H9 (cell line): ENCODE data around the gene TRHDE. TPM values are rescaled to one million over a fixed set of nuclear protein-coding genes. Genes with fewer than 3 reads are reported as not detected.

Experiments used
- DNase-seq: peaks from one replicate; pipeline ENCODE4 v3.0.0-alpha.2; 2017
- H2AFZ ChIP-seq: one replicate; pipeline ENCODE4 v1.6.1; 2013; ENCODE audit warnings: mild to moderate bottlenecking, low read length, control low read depth, moderate library complexity
- H2AK5ac ChIP-seq: 2 replicates; pipeline ENCODE4 v1.6.1; 2013; ENCODE audit warnings: low read length, control low read depth, mixed read lengths; ENCODE audit not compliant: insufficient read length
- H2BK120ac ChIP-seq: one replicate; pipeline ENCODE4 v1.6.1; 2013; ENCODE audit warnings: low read depth, mild to moderate bottlenecking, low read length, control low read depth, inconsistent platforms; ENCODE audit not compliant: poor library complexity, severe bottlenecking
- H2BK12ac ChIP-seq: 2 replicates; pipeline ENCODE4 v1.6.1; 2013; ENCODE audit warnings: low read length, control low read depth, mixed read lengths, low read depth; ENCODE audit not compliant: insufficient read length
- H2BK15ac ChIP-seq: 2 replicates; pipeline ENCODE4 v1.6.1; 2013; ENCODE audit warnings: low read depth, low read length, control low read depth
- H2BK20ac ChIP-seq: one replicate; pipeline ENCODE4 v1.6.1; 2013; ENCODE audit warnings: low read depth, mild to moderate bottlenecking, low read length, control low read depth, inconsistent platforms; ENCODE audit not compliant: poor library complexity, severe bottlenecking
- H2BK5ac ChIP-seq: 2 replicates; pipeline ENCODE4 v1.6.1; 2013; ENCODE audit warnings: low read length, control low read depth, mixed read lengths; ENCODE audit not compliant: insufficient read length
- H3K14ac ChIP-seq: 2 replicates; pipeline ENCODE4 v1.6.1; 2013; ENCODE audit warnings: low read length, control low read depth; ENCODE audit not compliant: insufficient read depth
- H3K18ac ChIP-seq: 2 replicates; pipeline ENCODE4 v1.6.1; 2013; ENCODE audit warnings: low read depth, mild to moderate bottlenecking, mixed read lengths, low read length, control low read depth; ENCODE audit not compliant: insufficient read length
- H3K23ac ChIP-seq: 2 replicates; pipeline ENCODE4 v1.6.1; 2013; ENCODE audit warnings: low read length, control low read depth, mixed read lengths, low read depth; ENCODE audit not compliant: insufficient read length
- H3K23me2 ChIP-seq: 2 replicates; pipeline ENCODE4 v1.6.1; 2013; ENCODE audit warnings: low read depth, mild to moderate bottlenecking, mixed read lengths, low read length, control low read depth; ENCODE audit not compliant: insufficient read length, poor library complexity, severe bottlenecking
- H3K27ac ChIP-seq: 2 replicates; pipeline ENCODE4 v1.5.1; 2013; ENCODE audit warnings: low read length, control low read depth, mixed read lengths, low read depth; ENCODE audit not compliant: insufficient read length
- H3K27me3 ChIP-seq: 2 replicates; pipeline ENCODE4 v1.6.1; 2013; ENCODE audit warnings: low read length, control low read depth, inconsistent platforms; ENCODE audit not compliant: insufficient read depth
- H3K4ac ChIP-seq: 2 replicates; pipeline ENCODE4 v1.6.1; 2013; ENCODE audit warnings: low read depth, mild to moderate bottlenecking, control low read depth, inconsistent platforms, low read length, moderate library complexity
- H3K4me1 ChIP-seq: 2 replicates; pipeline ENCODE4 v1.6.1; 2013; ENCODE audit warnings: low read length, control low read depth, inconsistent platforms; ENCODE audit not compliant: insufficient read depth
- H3K4me2 ChIP-seq: 2 replicates; pipeline ENCODE4 v1.6.1; 2013; ENCODE audit warnings: low read length, control low read depth, mixed read lengths; ENCODE audit not compliant: insufficient read length, insufficient read depth
- H3K56ac ChIP-seq: 2 replicates; pipeline ENCODE4 v1.6.1; 2013; ENCODE audit warnings: low read depth, mild to moderate bottlenecking, mixed read lengths, low read length, control low read depth; ENCODE audit not compliant: insufficient read length
- H3K79me1 ChIP-seq: 2 replicates; pipeline ENCODE4 v1.6.1; 2013; ENCODE audit warnings: low read depth, mild to moderate bottlenecking, moderate library complexity, low read length, control low read depth, inconsistent platforms; ENCODE audit not compliant: insufficient read depth, poor library complexity, severe bottlenecking
- H3K79me2 ChIP-seq: 2 replicates; pipeline ENCODE4 v1.6.1; 2013; ENCODE audit warnings: low read length, control low read depth, inconsistent platforms; ENCODE audit not compliant: insufficient read depth
- H3K9ac ChIP-seq: 2 replicates; pipeline ENCODE4 v1.6.1; 2013; ENCODE audit warnings: low read length, control low read depth, mixed read lengths; ENCODE audit not compliant: insufficient read length; ENCODE audit errors: extremely low read depth
- H3K9me3 ChIP-seq: one replicate; pipeline ENCODE4 v1.6.1; 2013; ENCODE audit warnings: low read depth, low read length, inconsistent platforms; ENCODE audit not compliant: control insufficient read depth
- H3T11ph ChIP-seq: one replicate; pipeline ENCODE4 v1.6.1; 2013; ENCODE audit warnings: mild to moderate bottlenecking, low read length, control low read depth, inconsistent platforms
- H4K20me1 ChIP-seq: one replicate; pipeline ENCODE4 v1.6.1; 2013; ENCODE audit not compliant: control insufficient read depth, insufficient read length, insufficient read depth
- H4K5ac ChIP-seq: 2 replicates; pipeline ENCODE4 v1.6.1; 2013; ENCODE audit warnings: low read depth, mild to moderate bottlenecking, mixed read lengths, low read length, control low read depth; ENCODE audit not compliant: insufficient read length
- H4K8ac ChIP-seq: replicated peaks from 2 replicates; pipeline ENCODE4 v1.6.1; 2013; ENCODE audit warnings: low read length, control low read depth, mixed read lengths, low read depth; ENCODE audit not compliant: insufficient read length
- H4K91ac ChIP-seq: 2 replicates; pipeline ENCODE4 v1.6.1; 2013; ENCODE audit warnings: low read depth, mild to moderate bottlenecking, moderate library complexity, mixed read lengths, low read length, control low read depth; ENCODE audit not compliant: insufficient read length
- H3K27ac Mint-ChIP-seq, 3 experiments: 2 replicates in 2 of 3; 3 replicates in 1 of 3; pipeline ENCODE4 v1.8.0; 2020 to 2021; ENCODE audit warnings: mixed read lengths in 3 of 3, mild to moderate bottlenecking in 1 of 3, moderate library complexity in 1 of 3
- H3K27me3 Mint-ChIP-seq: 2 replicates; pipeline ENCODE4 v1.8.0; 2021; ENCODE audit warnings: low read depth, mild to moderate bottlenecking, moderate library complexity, mixed read lengths
- H3K36me3 Mint-ChIP-seq, 3 experiments: 2 replicates in 2 of 3; 3 replicates in 1 of 3; pipeline ENCODE4 v1.8.0; 2020 to 2021; ENCODE audit warnings: low read depth in 3 of 3, mixed read lengths in 3 of 3; ENCODE audit not compliant: insufficient read depth in 1 of 3
- H3K4me1 Mint-ChIP-seq, 2 experiments: 2 replicates each; pipeline ENCODE4 v1.8.0; 2020; ENCODE audit warnings: mixed read lengths in 2 of 2
- H3K4me3 Mint-ChIP-seq, 2 experiments: 2 replicates in 1 of 2; 3 replicates in 1 of 2; pipeline ENCODE4 v1.8.0; 2020 to 2021; ENCODE audit warnings: mild to moderate bottlenecking in 2 of 2, mixed read lengths in 2 of 2, moderate library complexity in 1 of 2
- H3K9me3 Mint-ChIP-seq, 2 experiments: 2 replicates in 1 of 2; 3 replicates in 1 of 2; pipeline ENCODE4 v1.8.0; 2020; ENCODE audit warnings: mild to moderate bottlenecking in 2 of 2, mixed read lengths in 2 of 2, moderate library complexity in 1 of 2
- WGBS: extraction: QIAGEN DNeasy Blood & Tissue Kit; methylation state at CpG from one replicate; pipeline ENCODE4 v1.1.7; 2013; ENCODE audit warnings: missing lambda C conversion rate, low lambda C conversion rate, mixed read lengths; ENCODE audit not compliant: insufficient read length; ENCODE audit errors: extremely low coverage; 5-methylcytosine and 5-hydroxymethylcytosine counted together
- total RNA-seq: library from RNA; stranded (reverse); gene quantifications from 2 replicates; pipeline ENCODE4 v1.2.1, GENCODE V29; 2021
- TF ChIP-seq, protein P1 (sequence below): fragments of 200-600 bp; sonication (generic); conservative IDR thresholded peaks from 3 replicates; pipeline ENCODE4 v1.8.0; 2021; ENCODE audit warnings: antibody characterized with exemption, mild to moderate bottlenecking

The TRHDE gene
- total RNA-seq, 1 experiment from 2014 or later: 1.0 TPM

DNA sequence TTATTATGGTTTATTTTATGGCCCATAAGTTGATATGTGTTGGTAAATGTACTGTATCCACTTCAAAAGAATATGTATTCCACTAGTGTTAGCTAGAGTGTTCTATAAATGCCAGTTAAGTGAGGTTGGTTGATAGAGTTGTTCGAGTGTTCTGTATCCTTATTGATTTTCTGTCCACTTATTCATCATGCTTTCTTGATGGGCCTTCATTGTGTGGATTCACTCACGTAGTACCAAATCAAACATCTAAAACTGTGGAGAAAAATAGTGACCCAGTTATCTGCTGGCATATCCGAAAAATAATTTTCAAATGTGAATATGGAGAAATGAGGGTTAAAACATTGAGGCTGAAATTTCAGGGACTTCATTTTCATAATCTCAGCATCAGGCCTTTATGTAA, 230.4 kb downstream of the TRHDE start:
- no CpG with 5 or more reads among the region's 3 CpGs for WGBS
- TF ChIP-seq, protein P1, sequence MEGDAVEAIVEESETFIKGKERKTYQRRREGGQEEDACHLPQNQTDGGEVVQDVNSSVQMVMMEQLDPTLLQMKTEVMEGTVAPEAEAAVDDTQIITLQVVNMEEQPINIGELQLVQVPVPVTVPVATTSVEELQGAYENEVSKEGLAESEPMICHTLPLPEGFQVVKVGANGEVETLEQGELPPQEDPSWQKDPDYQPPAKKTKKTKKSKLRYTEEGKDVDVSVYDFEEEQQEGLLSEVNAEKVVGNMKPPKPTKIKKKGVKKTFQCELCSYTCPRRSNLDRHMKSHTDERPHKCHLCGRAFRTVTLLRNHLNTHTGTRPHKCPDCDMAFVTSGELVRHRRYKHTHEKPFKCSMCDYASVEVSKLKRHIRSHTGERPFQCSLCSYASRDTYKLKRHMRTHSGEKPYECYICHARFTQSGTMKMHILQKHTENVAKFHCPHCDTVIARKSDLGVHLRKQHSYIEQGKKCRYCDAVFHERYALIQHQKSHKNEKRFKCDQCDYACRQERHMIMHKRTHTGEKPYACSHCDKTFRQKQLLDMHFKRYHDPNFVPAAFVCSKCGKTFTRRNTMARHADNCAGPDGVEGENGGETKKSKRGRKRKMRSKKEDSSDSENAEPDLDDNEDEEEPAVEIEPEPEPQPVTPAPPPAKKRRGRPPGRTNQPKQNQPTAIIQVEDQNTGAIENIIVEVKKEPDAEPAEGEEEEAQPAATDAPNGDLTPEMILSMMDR: no peak

More for the DNA sequence above, 230.4 kb downstream of the TRHDE start:
- H3K4me1 Mint-ChIP-seq: peaks cover 3 to 4% of the 10 kb centered on the region in 2 experiments; a peak in 3 of 4 replicates
- Histone ChIP-seq H2AFZ (no peak overlapping the region), H2BK15ac (no peak overlapping the region), H4K91ac (no peak overlapping the region), H3K56ac (no peak overlapping the region), H2BK120ac (no peak overlapping the region), H3K18ac (no peak overlapping the region), H3K9ac (no peak overlapping the region), H3K14ac (no peak overlapping the region), H4K8ac (no peak overlapping the region), H4K5ac (no peak overlapping the region), H3K4ac (no peak overlapping the region), H3K27ac (no peak overlapping the region), H4K20me1 (no peaks in the 10 kb centered on the region), H2AK5ac (no peak overlapping the region), H3T11ph (no peak overlapping the region), H3K79me1 (no peaks in the 10 kb centered on the region), H3K23me2 (no peaks in the 10 kb centered on the region), H3K4me1 (no peaks in the 10 kb centered on the region), H3K9me3 (no peaks in the 10 kb centered on the region), H2BK20ac (no peak overlapping the region), H2BK5ac (no peak overlapping the region), H3K27me3 (no peaks in the 10 kb centered on the region), H3K79me2 (no peaks in the 10 kb centered on the region), H2BK12ac (no peak overlapping the region), H3K23ac (no peak overlapping the region), H3K4me2 (no peak overlapping the region)
- no peak overlapping the region for H3K4me3 Mint-ChIP-seq
- H3K36me3 Mint-ChIP-seq: no peaks in the 10 kb centered on the region; a peak in 1 of 7 replicates
- H3K27me3 Mint-ChIP-seq: no peaks in the 10 kb centered on the region
- no peak overlapping the region for H3K27ac Mint-ChIP-seq
- DNase-seq: no peak
- no peaks in the 10 kb centered on the region for H3K9me3 Mint-ChIP-seq
